B cell (primary cell): ENCODE measurements around the gene ZBTB5. TPM values are rescaled to one million over a fixed set of nuclear protein-coding genes. Genes with fewer than 3 reads are reported as not detected.
A peak's percentile ranks its signal among the peaks of the same experiment; 100 is the strongest.
"Not testable (repeated sequence)": the region's sequence is repeated elsewhere in the genome, so short reads cannot be mapped to it uniquely, and the experiment has no call there.

Experiments
- ATAC-seq: fragments of 200-7000 bp; cut with Tn5 transposase; one replicate; pipeline ENCODE4 v1.10.0; 2021; ENCODE audit warnings: low read depth, mild to moderate bottlenecking, moderate number of reproducible peaks, moderate library complexity
- CTCF ChIA-PET: fragments of 350-600 bp; sonication (Branson Sonifier 250); formaldehyde crosslinking; loops from one replicate; lab custom pipeline; 2021; ENCODE audit warnings: antibody characterized with exemption, inconsistent platforms; lab: Charles Lee
- POLR2A ChIA-PET: fragments of 350-600 bp; sonication (Branson Sonifier 250); formaldehyde crosslinking; loops from one replicate; lab custom pipeline; 2021; ENCODE audit warnings: antibody characterized with exemption; lab: Charles Lee
- DNase-seq: peaks from one replicate; pipeline ENCODE4 v3.0.0; 2013
- H2AFZ ChIP-seq: 2 replicates; pipeline ENCODE4 v1.6.1; 2012; ENCODE audit warnings: mild to moderate bottlenecking, low read depth, low read length; ENCODE audit not compliant: insufficient read depth, poor library complexity, severe bottlenecking
- H3K27ac ChIP-seq, 2 donors: 1 replicate in 1 of 2; 2 replicates in 1 of 2; pipeline ENCODE4 v1.5.1; 2012 to 2013; ENCODE audit warnings: low read length in 2 of 2, mild to moderate bottlenecking in 2 of 2, moderate library complexity in 1 of 2
- H3K27me3 ChIP-seq, 4 experiments: fragments of 200-600 bp in 1 of 4; sonication (generic) in 1 of 4; replicated peaks in 1 of 4; 1 replicate in 2 of 4; 2 replicates in 2 of 4; pipeline versions ENCODE4 v1.6.1 to v1.7.0; 2013 to 2016; ENCODE audit warnings: low read length in 3 of 4, mild to moderate bottlenecking in 2 of 4, mixed read lengths in 1 of 4, moderate library complexity in 1 of 4; ENCODE audit not compliant: insufficient read depth in 4 of 4, control insufficient read depth in 3 of 4; ENCODE audit errors: control extremely low read depth in 1 of 4
- H3K36me3 ChIP-seq, 2 experiments: replicated peaks in 1 of 2; 1 replicate in 1 of 2; 2 replicates in 1 of 2; pipeline versions ENCODE4 v1.6.1 to v1.7.1; 2013; ENCODE audit warnings: low read length in 1 of 2; ENCODE audit not compliant: insufficient read depth in 2 of 2, control insufficient read depth in 1 of 2; ENCODE audit errors: control extremely low read depth in 1 of 2, extremely low read depth in 1 of 2
- H3K4me1 ChIP-seq, 2 donors: fragments of 200-600 bp in 1 of 2; sonication (generic) in 1 of 2; 1 replicate in 1 of 2; 2 replicates in 1 of 2; pipeline versions ENCODE4 v1.5.1 to v1.6.1; 2013 to 2017; ENCODE audit warnings: low read length in 2 of 2; ENCODE audit not compliant: control insufficient read depth in 2 of 2, insufficient read depth in 2 of 2
- H3K4me2 ChIP-seq: replicated peaks from 2 replicates; pipeline ENCODE3; 2012; ENCODE audit warnings: mild to moderate bottlenecking, low read depth, low read length; ENCODE audit not compliant: poor library complexity, severe bottlenecking
- H3K4me3 ChIP-seq, 5 experiments: fragments of 200-600 bp in 1 of 5; sonication (generic) in 1 of 5; 1 replicate in 3 of 5; 2 replicates in 2 of 5; pipeline versions ENCODE4 v1.5.1 to v1.7.0; 2011 to 2016; ENCODE audit warnings: low read length in 4 of 5, mild to moderate bottlenecking in 4 of 5, low read depth in 2 of 5, control low read depth in 1 of 5, moderate library complexity in 1 of 5; ENCODE audit not compliant: insufficient read depth in 1 of 5; ENCODE audit errors: control extremely low read depth in 1 of 5, extremely low read depth in 1 of 5
- H3K79me2 ChIP-seq: fragments of 200-600 bp; sonication (generic); one replicate; pipeline ENCODE4 v1.6.0; 2016; ENCODE audit warnings: low read length; ENCODE audit not compliant: control insufficient read depth, insufficient read depth
- H3K9ac ChIP-seq: fragments of 200-600 bp; sonication (generic); 2 replicates; pipeline ENCODE4 v1.6.1; 2017; ENCODE audit warnings: mild to moderate bottlenecking, low read length, moderate library complexity
- H3K9me3 ChIP-seq, 3 donors: one replicate each; pipeline versions ENCODE4 v1.6.1 to v1.7.1; 2013; ENCODE audit warnings: low read length in 2 of 3; ENCODE audit not compliant: control insufficient read depth in 2 of 3, insufficient read depth in 1 of 3; ENCODE audit errors: control extremely low read depth in 1 of 3
- H4K20me1 ChIP-seq: 2 replicates; pipeline ENCODE4 v1.6.0; 2012; ENCODE audit warnings: mild to moderate bottlenecking, low read length; ENCODE audit not compliant: insufficient read depth, control insufficient read depth, poor library complexity, severe bottlenecking
- H3K27ac Mint-ChIP-seq: one replicate; pipeline ENCODE4 v1.8.0; 2021; ENCODE audit warnings: mixed read lengths
- H3K27me3 Mint-ChIP-seq: one replicate; pipeline ENCODE4 v1.8.0; 2021; ENCODE audit warnings: mixed read lengths
- H3K4me1 Mint-ChIP-seq: one replicate; pipeline ENCODE4 v1.8.0; 2021; ENCODE audit warnings: mixed read lengths
- H3K4me3 Mint-ChIP-seq: one replicate; pipeline ENCODE4 v1.8.0; 2021; ENCODE audit warnings: mixed read lengths
- H3K9me3 Mint-ChIP-seq: one replicate; pipeline ENCODE4 v1.8.0; 2022; ENCODE audit warnings: mixed read lengths; ENCODE audit not compliant: insufficient read depth
- EZH2 ChIP-seq: IDR thresholded peaks from 2 replicates; pipeline ENCODE4 v1.6.1; 2012; ENCODE audit warnings: borderline replicate concordance, low read depth, mild to moderate bottlenecking, moderate library complexity, low read length; ENCODE audit not compliant: insufficient read depth, poor library complexity, severe bottlenecking
- WGBS: methylation state at CpG from one replicate; pipeline ENCODE4 v1.1.5; 2013; ENCODE audit warnings: missing lambda C conversion rate; ENCODE audit not compliant: insufficient coverage; 5-methylcytosine and 5-hydroxymethylcytosine counted together
- intact Hi-C: fragments of 100-400 bp; cut with micrococcal nuclease; formaldehyde crosslinking; loops from one replicate; pipeline ENCODE4 v1.10.0; 2022
- polyA plus RNA-seq: library from polyadenylated mRNA; depleted of rRNA; stranded (reverse); fragments of >200 nt; gene quantifications from 2 replicates; pipeline ENCODE4 v1.2.3, GENCODE V29; 2012
- total RNA-seq, 2 donors: library from RNA; stranded (reverse); fragments of 120-200 nt in 1 of 2; gene quantifications; 1 replicate in 1 of 2; 2 replicates in 1 of 2; pipeline versions ENCODE4 v1.2.3 to v1.2.4, GENCODE V29; 2013 to 2022
- TF ChIP-seq, protein P1 (sequence below): fragments of 200-600 bp; IDR thresholded peaks from one replicate; pipeline ENCODE4 v1.8.0; 2022; ENCODE audit warnings: antibody characterized with exemption, mild to moderate bottlenecking

The ZBTB5 gene
- total and polyA plus RNA-seq, 2 donors (not counting 1 experiment from before 2014, with no cell fraction given): 12.8 to 27.6 TPM

- no peak overlapping the region for H3K9ac ChIP-seq
- DNase-seq (no peak), ATAC-seq (no peak)
- no peaks in the 10 kb centered on the region for H3K9me3 Mint-ChIP-seq
- H3K27me3 ChIP-seq: no peaks in the 10 kb centered on the region
- intact Hi-C loops: no loop called here
- H3K4me3 ChIP-seq: no peak overlapping the region
- no peaks in the 10 kb centered on the region for H3K27me3 Mint-ChIP-seq
- H3K4me3 Mint-ChIP-seq: no peak overlapping the region
- peaks cover 2 to 16% of the 10 kb centered on the region in 2 experiments for H3K36me3 ChIP-seq
- peaks cover 10% of the 10 kb centered on the region for H3K4me1 Mint-ChIP-seq
- peaks cover 0 to 4% of the 10 kb centered on the region in 2 donors for H3K4me1 ChIP-seq
- H3K79me2 ChIP-seq: no peaks in the 10 kb centered on the region
- no peak for TF ChIP-seq EZH2
- TF ChIP-seq, protein P1, sequence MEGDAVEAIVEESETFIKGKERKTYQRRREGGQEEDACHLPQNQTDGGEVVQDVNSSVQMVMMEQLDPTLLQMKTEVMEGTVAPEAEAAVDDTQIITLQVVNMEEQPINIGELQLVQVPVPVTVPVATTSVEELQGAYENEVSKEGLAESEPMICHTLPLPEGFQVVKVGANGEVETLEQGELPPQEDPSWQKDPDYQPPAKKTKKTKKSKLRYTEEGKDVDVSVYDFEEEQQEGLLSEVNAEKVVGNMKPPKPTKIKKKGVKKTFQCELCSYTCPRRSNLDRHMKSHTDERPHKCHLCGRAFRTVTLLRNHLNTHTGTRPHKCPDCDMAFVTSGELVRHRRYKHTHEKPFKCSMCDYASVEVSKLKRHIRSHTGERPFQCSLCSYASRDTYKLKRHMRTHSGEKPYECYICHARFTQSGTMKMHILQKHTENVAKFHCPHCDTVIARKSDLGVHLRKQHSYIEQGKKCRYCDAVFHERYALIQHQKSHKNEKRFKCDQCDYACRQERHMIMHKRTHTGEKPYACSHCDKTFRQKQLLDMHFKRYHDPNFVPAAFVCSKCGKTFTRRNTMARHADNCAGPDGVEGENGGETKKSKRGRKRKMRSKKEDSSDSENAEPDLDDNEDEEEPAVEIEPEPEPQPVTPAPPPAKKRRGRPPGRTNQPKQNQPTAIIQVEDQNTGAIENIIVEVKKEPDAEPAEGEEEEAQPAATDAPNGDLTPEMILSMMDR: no peak
- 80% methylated on average over 10 of the region's 12 CpGs for WGBS
- no peak overlapping the region for H2AFZ ChIP-seq
- H3K4me2 ChIP-seq: no peak overlapping the region
- POLR2A ChIA-PET: no interaction called here
- CTCF ChIA-PET: interaction anchor here (0.6 kb wide), 1 partner anchor 9 kb away, joined by 3 read pairs; no protein-coding TSS in a partner anchor
- H3K9me3 ChIP-seq: no peaks in the 10 kb centered on the region
- H3K27ac Mint-ChIP-seq: no peak overlapping the region
- H3K27ac ChIP-seq: no peak overlapping the region
- H4K20me1 ChIP-seq: no peaks in the 10 kb centered on the region
Measured at GRCh38 chr9:37512437-37512836, 47.2 kb upstream of the ZBTB5 start.

GRCh38 chr9:37511016-37512010 is 46.1 kb upstream of the ZBTB5 start:
- H3K27me3 ChIP-seq: no peaks in the 10 kb centered on the region
- ATAC-seq: peak; percentile 56
- peaks cover 2 to 15% of the 10 kb centered on the region in 2 experiments for H3K36me3 ChIP-seq
- ChIA-PET POLR2A (interaction anchor here (0.6 kb wide), 1 partner anchor 119 kb away, joined by 3 read pairs; no protein-coding TSS in a partner anchor), CTCF (interaction anchor here (0.6 to 1.7 kb wide), 3 partner anchors 10 to 202 kb away, joined by 3 to 4 read pairs (median 3); partner anchors contain the start of gene TOMM5)
- Mint-ChIP-seq H3K27ac (peak overlapping the region; percentile 37), H3K9me3 (no peaks in the 10 kb centered on the region), H3K27me3 (no peaks in the 10 kb centered on the region), H3K4me1 (peaks cover 13% of the 10 kb centered on the region), H3K4me3 (no peak overlapping the region)
- H3K4me2 ChIP-seq: no peak overlapping the region
- H3K9ac ChIP-seq: no peak overlapping the region
- no peaks in the 10 kb centered on the region for H3K79me2 ChIP-seq
- no peak overlapping the region for H3K27ac ChIP-seq
- 90% methylated on average over 13 of the region's 15 CpGs for WGBS
- no peak overlapping the region for H2AFZ ChIP-seq
- H3K4me3 ChIP-seq: no peak overlapping the region
- peaks cover 0 to 4% of the 10 kb centered on the region in 2 donors for H3K4me1 ChIP-seq
- TF ChIP-seq EZH2: no peak
- TF ChIP-seq, protein P1: no peak
- DNase-seq: peak; percentile 19
- H3K9me3 ChIP-seq: no peaks in the 10 kb centered on the region
- H4K20me1 ChIP-seq: no peaks in the 10 kb centered on the region
- intact Hi-C loops: no loop called here

GRCh38 chr9:37510053-37510452 is 44.8 kb upstream of the ZBTB5 start:
- H3K4me3 ChIP-seq, H3K4me1 ChIP-seq, H3K9me3 Mint-ChIP-seq, H3K27me3 ChIP-seq, POLR2A ChIA-PET, intact Hi-C loops, H3K27ac ChIP-seq, H3K79me2 ChIP-seq, H3K4me2 ChIP-seq, ATAC-seq, H3K4me3 Mint-ChIP-seq, H2AFZ ChIP-seq, H3K27me3 Mint-ChIP-seq, H4K20me1 ChIP-seq, DNase-seq, H3K9ac ChIP-seq, H3K9me3 ChIP-seq, H3K27ac Mint-ChIP-seq: not testable (repeated sequence)
- CTCF ChIA-PET: interaction anchor here (1.0 to 1.7 kb wide), 2 partner anchors 636 to 637 kb away, joined by 3 to 4 read pairs; no protein-coding TSS in a partner anchor
- peaks cover 13% of the 10 kb centered on the region for H3K4me1 Mint-ChIP-seq
- 100% methylated on average over 1 of the region's 5 CpGs for WGBS
- peaks cover 0 to 18% of the 10 kb centered on the region in 2 experiments for H3K36me3 ChIP-seq
